Astrocyte of the spinal cord (primary cell): ENCODE results near the gene COL2A1.

Experiments
- DNase-seq: peaks from one replicate; pipeline ENCODE4 v3.0.0; 2011; ENCODE audit warnings: low read depth, low spot score
- H3K4me3 ChIP-seq: 2 replicates; pipeline ENCODE4 v1.5.1; 2011; ENCODE audit warnings: low read depth, mild to moderate bottlenecking, low read length, moderate library complexity
- in situ Hi-C: cut with HindIII; loops from 2 replicates; pipeline ENCODE4 v1.10.0; 2017; ENCODE audit warnings: low sequenced_read_pairs
- TF ChIP-seq, protein P1 (sequence below): IDR thresholded peaks from 2 replicates; pipeline ENCODE4 v1.5.1; 2012; ENCODE audit warnings: low read depth, mild to moderate bottlenecking, low read length, inconsistent platforms

Gene COL2A1

GRCh38 chr12:48002414-48002730 lies 1.9 kb downstream of the COL2A1 start:
- in situ Hi-C loops: no loop called here
- H3K4me3 ChIP-seq: peak overlapping the region; percentile 44

DNA sequence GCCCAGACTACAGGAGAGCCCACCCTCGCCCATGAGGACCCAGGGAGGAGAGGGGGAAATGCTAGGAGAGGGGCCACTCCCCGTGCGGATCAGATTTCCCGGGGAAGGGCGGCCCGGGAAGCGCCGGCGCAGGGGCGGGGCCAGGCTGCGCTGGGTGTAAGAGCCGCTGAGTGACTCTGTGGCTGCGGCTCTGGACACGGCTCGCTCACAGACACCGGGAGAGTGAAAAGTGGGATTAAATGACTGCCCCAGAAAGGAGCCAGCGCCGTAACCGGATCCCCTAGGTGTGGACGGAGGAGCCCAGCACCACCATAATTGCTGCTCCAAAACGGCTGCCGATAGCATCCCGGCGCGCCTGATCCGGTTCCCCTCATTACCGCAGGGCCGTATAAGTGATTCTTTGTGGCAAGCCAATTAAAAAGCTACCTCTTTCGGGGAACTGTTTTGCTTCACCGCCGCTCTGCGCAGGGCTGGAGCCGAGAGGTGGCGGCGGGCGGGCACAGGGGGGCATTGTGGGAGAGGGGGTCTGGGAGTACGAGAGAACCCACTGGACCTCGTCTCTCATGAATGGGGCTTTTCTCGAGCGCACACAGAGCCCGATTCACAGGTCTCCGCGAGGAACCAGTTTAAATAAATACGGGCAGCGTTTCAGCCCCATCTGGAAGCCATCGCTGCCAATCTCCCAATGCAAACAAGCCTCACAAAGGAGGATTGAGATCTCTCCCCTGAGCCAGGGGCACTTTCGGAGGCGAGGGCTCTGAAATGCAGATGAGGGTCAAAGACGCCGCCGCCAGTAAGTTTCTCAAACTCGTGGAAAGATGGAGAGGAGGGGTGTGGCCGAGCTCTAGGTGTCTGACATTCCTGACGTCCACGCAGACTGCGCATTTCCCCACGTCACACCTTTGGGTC lies 2.5 kb downstream of the COL2A1 start:
- H3K4me3 ChIP-seq: peak overlapping the region; percentile 44
- in situ Hi-C loops: no loop called here
- DNase-seq: peak; percentile 29
- TF ChIP-seq, protein P1, sequence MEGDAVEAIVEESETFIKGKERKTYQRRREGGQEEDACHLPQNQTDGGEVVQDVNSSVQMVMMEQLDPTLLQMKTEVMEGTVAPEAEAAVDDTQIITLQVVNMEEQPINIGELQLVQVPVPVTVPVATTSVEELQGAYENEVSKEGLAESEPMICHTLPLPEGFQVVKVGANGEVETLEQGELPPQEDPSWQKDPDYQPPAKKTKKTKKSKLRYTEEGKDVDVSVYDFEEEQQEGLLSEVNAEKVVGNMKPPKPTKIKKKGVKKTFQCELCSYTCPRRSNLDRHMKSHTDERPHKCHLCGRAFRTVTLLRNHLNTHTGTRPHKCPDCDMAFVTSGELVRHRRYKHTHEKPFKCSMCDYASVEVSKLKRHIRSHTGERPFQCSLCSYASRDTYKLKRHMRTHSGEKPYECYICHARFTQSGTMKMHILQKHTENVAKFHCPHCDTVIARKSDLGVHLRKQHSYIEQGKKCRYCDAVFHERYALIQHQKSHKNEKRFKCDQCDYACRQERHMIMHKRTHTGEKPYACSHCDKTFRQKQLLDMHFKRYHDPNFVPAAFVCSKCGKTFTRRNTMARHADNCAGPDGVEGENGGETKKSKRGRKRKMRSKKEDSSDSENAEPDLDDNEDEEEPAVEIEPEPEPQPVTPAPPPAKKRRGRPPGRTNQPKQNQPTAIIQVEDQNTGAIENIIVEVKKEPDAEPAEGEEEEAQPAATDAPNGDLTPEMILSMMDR: no peak

More at GRCh38 chr12:48002414-48002730, 1.9 kb downstream of the COL2A1 start:
- no peak for DNase-seq
- TF ChIP-seq, protein P1: no peak

DNA sequence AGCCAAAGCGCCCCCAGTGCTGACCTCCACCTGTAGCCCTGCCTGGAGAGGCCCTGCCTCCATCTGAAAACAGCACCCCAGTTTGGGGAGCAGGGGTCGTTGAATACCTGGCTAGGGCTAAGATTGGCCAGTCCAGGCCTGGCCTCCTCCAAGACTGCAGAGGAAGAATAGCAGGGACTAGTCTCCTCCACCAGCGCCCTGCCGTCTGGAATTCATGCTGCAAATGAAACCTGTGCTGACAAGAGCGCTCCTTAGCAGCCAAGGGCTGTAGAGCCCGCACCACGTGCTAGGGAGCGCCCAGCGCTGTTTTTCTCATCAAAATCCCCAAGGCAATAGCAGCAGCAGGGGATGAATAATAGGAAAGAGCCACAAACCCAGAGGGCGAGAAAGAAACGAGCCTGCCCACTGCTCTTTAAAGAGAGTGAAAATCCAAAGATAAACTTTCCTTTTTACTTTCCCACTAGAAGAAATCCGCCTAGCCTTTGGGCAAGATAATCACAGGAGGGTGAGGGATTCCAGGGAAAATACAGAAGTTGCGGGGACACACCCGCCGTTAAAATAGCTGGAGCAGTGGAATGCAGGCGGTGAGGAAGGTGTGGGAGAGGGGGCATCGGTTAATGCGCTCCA lies 3.3 kb downstream of the COL2A1 start:
- in situ Hi-C loops: no loop called here
- TF ChIP-seq, protein P1: no peak
- peak; percentile 58 for DNase-seq
- peak overlapping the region; percentile 44 for H3K4me3 ChIP-seq

DNA sequence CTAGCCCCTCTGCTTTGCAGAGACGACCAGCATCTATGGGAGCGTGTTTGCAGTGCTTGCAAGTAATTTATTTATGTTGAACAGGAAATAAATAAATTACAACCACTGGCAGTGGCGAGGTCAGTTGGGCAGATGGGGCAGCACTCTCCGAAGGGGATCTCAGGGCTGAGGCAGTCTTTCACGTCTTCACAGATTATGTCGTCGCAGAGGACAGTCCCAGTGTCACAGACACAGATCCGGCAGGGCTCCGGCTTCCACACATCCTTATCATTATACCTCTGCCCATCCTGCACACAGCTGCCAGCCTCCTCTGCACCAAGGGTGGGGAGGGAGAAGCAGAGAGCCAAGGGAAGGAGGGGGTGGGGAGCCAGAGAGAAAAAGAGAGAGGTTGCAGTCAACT lies 4.5 kb downstream of the COL2A1 start:
- no peak for DNase-seq
- no peak overlapping the region for H3K4me3 ChIP-seq
- TF ChIP-seq, protein P1: no peak
- in situ Hi-C loops: no loop called here

- TF ChIP-seq, protein P1: no peak
- no peak for DNase-seq
These were observed 7.0 kb downstream of the COL2A1 start for GRCh38 chr12:47997321-47997720.

GRCh38 chr12:47995981-47996401 lies 8.3 kb downstream of the COL2A1 start:
- in situ Hi-C loops: no loop called here
- TF ChIP-seq, protein P1: no peak
- DNase-seq: peak; percentile 70
- H3K4me3 ChIP-seq: no peak overlapping the region

More at GRCh38 chr12:47997321-47997720, 7.0 kb downstream of the COL2A1 start:
- H3K4me3 ChIP-seq: no peak overlapping the region
- in situ Hi-C loops: no loop called here
